Measurements from ENCODE around the gene GCAT. TPM values are rescaled to one million over a fixed set of nuclear protein-coding genes. Genes with fewer than 3 reads are reported as not detected.

Gene GCAT
- total and polyA plus RNA-seq, 10 donors: 0.94 to 3.9 (median 1.9) TPM; not detected in 1

GRCh38 chr22:37809672-37810333 lies 2.1 kb downstream of the GCAT start:
- intact Hi-C loops (cut with DNase I; ENCODE audit: low total_unique reads): loop anchor here (10.0 kb wide), 1 partner anchor 155 kb away; no protein-coding TSS in a partner anchor
- peaks cover 16 to 43% (median 39%) of the 10 kb centered on the region in 6 donors for H3K4me1 ChIP-seq
- WGBS, 5 donors: 92 to 97% (median 94%) methylated on average over 5 of the region's 5 CpGs
- H3K27ac ChIP-seq: no peak overlapping the region
- no peak for DNase-seq
- TF ChIP-seq POLR2A (IDR thresholded peaks at IDR 0.05) (no peak), POLR2AphosphoS5 (IDR thresholded peaks at IDR 0.05) (no peak)
- TF ChIP-seq, protein P1, sequence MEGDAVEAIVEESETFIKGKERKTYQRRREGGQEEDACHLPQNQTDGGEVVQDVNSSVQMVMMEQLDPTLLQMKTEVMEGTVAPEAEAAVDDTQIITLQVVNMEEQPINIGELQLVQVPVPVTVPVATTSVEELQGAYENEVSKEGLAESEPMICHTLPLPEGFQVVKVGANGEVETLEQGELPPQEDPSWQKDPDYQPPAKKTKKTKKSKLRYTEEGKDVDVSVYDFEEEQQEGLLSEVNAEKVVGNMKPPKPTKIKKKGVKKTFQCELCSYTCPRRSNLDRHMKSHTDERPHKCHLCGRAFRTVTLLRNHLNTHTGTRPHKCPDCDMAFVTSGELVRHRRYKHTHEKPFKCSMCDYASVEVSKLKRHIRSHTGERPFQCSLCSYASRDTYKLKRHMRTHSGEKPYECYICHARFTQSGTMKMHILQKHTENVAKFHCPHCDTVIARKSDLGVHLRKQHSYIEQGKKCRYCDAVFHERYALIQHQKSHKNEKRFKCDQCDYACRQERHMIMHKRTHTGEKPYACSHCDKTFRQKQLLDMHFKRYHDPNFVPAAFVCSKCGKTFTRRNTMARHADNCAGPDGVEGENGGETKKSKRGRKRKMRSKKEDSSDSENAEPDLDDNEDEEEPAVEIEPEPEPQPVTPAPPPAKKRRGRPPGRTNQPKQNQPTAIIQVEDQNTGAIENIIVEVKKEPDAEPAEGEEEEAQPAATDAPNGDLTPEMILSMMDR (IDR thresholded peaks at IDR 0.05 in 8 of 11, conservative IDR thresholded peaks at IDR 0.05 in 3 of 11): no peak
- no peak overlapping the region for H3K4me3 ChIP-seq
- peaks cover 0 to 87% (median 30%) of the 10 kb centered on the region in 7 donors for H3K27me3 ChIP-seq (replicated peaks in 1 of 7)
- H3K9me3 ChIP-seq: no peaks in the 10 kb centered on the region
- no peaks in the 10 kb centered on the region for H3K36me3 ChIP-seq

DNA sequence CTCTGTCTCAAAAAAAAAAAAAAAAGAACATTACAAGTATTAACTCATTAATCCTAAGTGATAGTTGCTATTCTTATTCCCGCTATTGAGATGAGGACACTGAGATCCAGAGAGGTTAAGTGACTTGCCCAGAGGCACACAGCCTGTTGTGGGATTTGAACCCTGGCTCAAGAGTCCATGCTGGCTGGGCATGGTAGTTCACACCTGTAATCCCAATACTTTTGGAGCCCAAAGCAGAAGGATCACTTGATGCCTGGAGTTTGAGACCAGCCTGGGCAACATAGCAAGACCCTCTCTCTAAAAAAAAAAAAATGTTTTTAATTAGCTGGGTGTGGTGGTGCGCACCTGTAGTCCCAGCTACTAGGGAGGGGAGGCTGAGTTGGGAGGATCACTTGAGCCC lies 4.1 kb downstream of the GCAT start:
- DNase-seq: no peak
- Histone ChIP-seq H3K27me3 (replicated peaks in 1 of 7) (peaks cover 0 to 66% (median 20%) of the 10 kb centered on the region in 7 donors), H3K9me3 (no peaks in the 10 kb centered on the region), H3K4me1 (peaks cover 14 to 25% (median 20%) of the 10 kb centered on the region in 6 donors), H3K36me3 (no peaks in the 10 kb centered on the region), H3K27ac (no peak overlapping the region), H3K4me3 (no peak overlapping the region)
- 86 to 100% (median 97%) methylated on average over 2 of the region's 2 CpGs for WGBS, 5 donors
- intact Hi-C loops (cut with DNase I; ENCODE audit: low total_unique reads): loop anchor here (10.0 kb wide), 1 partner anchor 153 kb away; no protein-coding TSS in a partner anchor
- TF ChIP-seq POLR2AphosphoS5 (IDR thresholded peaks at IDR 0.05) (no peak), POLR2A (IDR thresholded peaks at IDR 0.05) (no peak)
- TF ChIP-seq, protein P1 (IDR thresholded peaks at IDR 0.05 in 8 of 11, conservative IDR thresholded peaks at IDR 0.05 in 3 of 11): no peak

DNA sequence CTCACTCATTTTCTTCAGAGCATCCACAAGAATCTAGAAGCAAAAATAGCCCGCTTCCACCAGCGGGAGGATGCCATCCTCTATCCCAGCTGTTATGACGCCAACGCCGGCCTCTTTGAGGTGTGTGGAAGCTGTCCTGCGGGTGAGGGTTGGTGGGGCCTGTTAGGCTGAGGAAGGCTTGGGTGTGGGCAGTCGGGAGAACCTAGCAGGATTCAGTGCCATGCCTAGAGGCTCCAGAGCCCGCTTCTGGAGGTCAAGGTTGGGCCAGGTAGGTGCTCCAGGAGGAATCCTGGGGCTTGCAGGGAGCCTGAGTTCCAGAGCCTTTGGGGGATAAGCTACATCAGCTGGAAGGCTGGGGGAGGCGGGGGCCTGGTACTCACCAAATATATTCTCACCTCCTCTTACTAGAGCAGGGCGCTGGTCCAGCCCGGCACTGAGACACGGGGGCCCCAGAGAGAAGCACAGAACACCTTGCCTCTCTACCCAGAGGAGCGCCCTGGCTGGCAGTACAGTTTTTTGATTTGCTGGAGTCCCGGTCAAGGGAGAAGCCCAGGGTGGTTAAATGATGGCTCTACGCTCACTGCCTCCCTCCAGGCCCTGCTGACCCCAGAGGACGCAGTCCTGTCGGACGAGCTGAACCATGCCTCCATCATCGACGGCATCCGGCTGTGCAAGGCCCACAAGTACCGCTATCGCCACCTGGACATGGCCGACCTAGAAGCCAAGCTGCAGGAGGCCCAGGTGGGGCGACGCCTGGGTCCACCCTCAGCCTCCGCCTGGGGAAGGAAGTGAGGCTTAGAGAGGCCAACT lies 5.3 kb downstream of the GCAT start:
- DNase-seq: no peak
- Histone ChIP-seq H3K4me3 (no peak overlapping the region), H3K4me1 (peaks cover 12 to 25% (median 18%) of the 10 kb centered on the region in 6 donors), H3K9me3 (no peaks in the 10 kb centered on the region), H3K27me3 (replicated peaks in 1 of 7) (peaks cover 0 to 62% (median 18%) of the 10 kb centered on the region in 7 donors), H3K27ac (no peak overlapping the region), H3K36me3 (no peaks in the 10 kb centered on the region)
- TF ChIP-seq POLR2AphosphoS5 (IDR thresholded peaks at IDR 0.05): no peak
- TF ChIP-seq, protein P1 (IDR thresholded peaks at IDR 0.05 in 8 of 11, conservative IDR thresholded peaks at IDR 0.05 in 3 of 11): no peak
- TF ChIP-seq POLR2A (IDR thresholded peaks at IDR 0.05): no peak
- intact Hi-C loops (cut with DNase I; ENCODE audit: low total_unique reads): loop anchor here (10.0 kb wide), 1 partner anchor 152 kb away; no protein-coding TSS in a partner anchor
- 92 to 97% (median 94%) methylated on average over 24 to 27 of the region's 27 CpGs for WGBS, 5 donors

DNA sequence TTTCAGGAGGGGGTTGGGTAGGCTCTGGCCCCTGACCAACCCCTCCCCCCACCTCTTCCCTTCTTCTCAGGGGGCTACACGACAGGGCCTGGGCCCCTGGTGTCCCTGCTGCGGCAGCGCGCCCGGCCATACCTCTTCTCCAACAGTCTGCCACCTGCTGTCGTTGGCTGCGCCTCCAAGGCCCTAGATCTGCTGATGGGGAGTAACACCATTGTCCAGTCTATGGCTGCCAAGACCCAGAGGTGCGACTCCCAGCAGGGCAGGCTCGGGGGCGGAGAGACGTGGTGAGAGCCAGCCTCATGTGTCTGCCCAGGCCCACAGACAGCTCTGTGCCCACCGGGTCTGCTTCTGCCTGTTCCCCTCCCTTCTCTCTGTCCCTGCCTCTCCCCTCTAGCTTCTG lies 7.9 kb downstream of the GCAT start:
- H3K27ac ChIP-seq: no peak overlapping the region

More for the DNA sequence above, 7.9 kb downstream of the GCAT start:
- H3K9me3 ChIP-seq: no peaks in the 10 kb centered on the region
- H3K4me1 ChIP-seq: peaks cover 19 to 31% (median 22%) of the 10 kb centered on the region in 6 donors
- 91 to 98% (median 93%) methylated on average over 11 to 12 of the region's 12 CpGs for WGBS, 5 donors
- intact Hi-C loops (cut with DNase I; ENCODE audit: low total_unique reads): loop anchor here (10.0 kb wide), 1 partner anchor 149 kb away; no protein-coding TSS in a partner anchor
- no peaks in the 10 kb centered on the region for H3K36me3 ChIP-seq
- TF ChIP-seq, protein P1 (IDR thresholded peaks at IDR 0.05 in 8 of 11, conservative IDR thresholded peaks at IDR 0.05 in 3 of 11): no peak
- TF ChIP-seq POLR2AphosphoS5 (IDR thresholded peaks at IDR 0.05) (no peak), POLR2A (IDR thresholded peaks at IDR 0.05) (no peak)
- DNase-seq: no peak
- H3K4me3 ChIP-seq: no peak overlapping the region
- peaks cover 0 to 62% (median 11%) of the 10 kb centered on the region in 7 donors for H3K27me3 ChIP-seq (replicated peaks in 1 of 7)

All from spleen (tissue), 11 donors.